H9 (cell line): ENCODE results near the gene PCGF6. TPM values are rescaled to one million over a fixed set of nuclear protein-coding genes. Genes with fewer than 3 reads are reported as not detected.

Source experiments
- DNase-seq: peaks from one replicate; pipeline ENCODE4 v3.0.0-alpha.2; 2017
- H2AFZ ChIP-seq: one replicate; pipeline ENCODE4 v1.6.1; 2013; ENCODE audit warnings: mild to moderate bottlenecking, low read length, control low read depth, moderate library complexity
- H2AK5ac ChIP-seq: 2 replicates; pipeline ENCODE4 v1.6.1; 2013; ENCODE audit warnings: low read length, control low read depth, mixed read lengths; ENCODE audit not compliant: insufficient read length
- H2BK120ac ChIP-seq: one replicate; pipeline ENCODE4 v1.6.1; 2013; ENCODE audit warnings: low read depth, mild to moderate bottlenecking, low read length, control low read depth, inconsistent platforms; ENCODE audit not compliant: poor library complexity, severe bottlenecking
- H2BK12ac ChIP-seq: 2 replicates; pipeline ENCODE4 v1.6.1; 2013; ENCODE audit warnings: low read length, control low read depth, mixed read lengths, low read depth; ENCODE audit not compliant: insufficient read length
- H2BK15ac ChIP-seq: 2 replicates; pipeline ENCODE4 v1.6.1; 2013; ENCODE audit warnings: low read depth, low read length, control low read depth
- H2BK20ac ChIP-seq: one replicate; pipeline ENCODE4 v1.6.1; 2013; ENCODE audit warnings: low read depth, mild to moderate bottlenecking, low read length, control low read depth, inconsistent platforms; ENCODE audit not compliant: poor library complexity, severe bottlenecking
- H2BK5ac ChIP-seq: 2 replicates; pipeline ENCODE4 v1.6.1; 2013; ENCODE audit warnings: low read length, control low read depth, mixed read lengths; ENCODE audit not compliant: insufficient read length
- H3K14ac ChIP-seq: 2 replicates; pipeline ENCODE4 v1.6.1; 2013; ENCODE audit warnings: low read length, control low read depth; ENCODE audit not compliant: insufficient read depth
- H3K18ac ChIP-seq: 2 replicates; pipeline ENCODE4 v1.6.1; 2013; ENCODE audit warnings: low read depth, mild to moderate bottlenecking, mixed read lengths, low read length, control low read depth; ENCODE audit not compliant: insufficient read length
- H3K23ac ChIP-seq: 2 replicates; pipeline ENCODE4 v1.6.1; 2013; ENCODE audit warnings: low read length, control low read depth, mixed read lengths, low read depth; ENCODE audit not compliant: insufficient read length
- H3K23me2 ChIP-seq: 2 replicates; pipeline ENCODE4 v1.6.1; 2013; ENCODE audit warnings: low read depth, mild to moderate bottlenecking, mixed read lengths, low read length, control low read depth; ENCODE audit not compliant: insufficient read length, poor library complexity, severe bottlenecking
- H3K27ac ChIP-seq: 2 replicates; pipeline ENCODE4 v1.5.1; 2013; ENCODE audit warnings: low read length, control low read depth, mixed read lengths, low read depth; ENCODE audit not compliant: insufficient read length
- H3K27me3 ChIP-seq: 2 replicates; pipeline ENCODE4 v1.6.1; 2013; ENCODE audit warnings: low read length, control low read depth, inconsistent platforms; ENCODE audit not compliant: insufficient read depth
- H3K4ac ChIP-seq: 2 replicates; pipeline ENCODE4 v1.6.1; 2013; ENCODE audit warnings: low read depth, mild to moderate bottlenecking, control low read depth, inconsistent platforms, low read length, moderate library complexity
- H3K4me1 ChIP-seq: 2 replicates; pipeline ENCODE4 v1.6.1; 2013; ENCODE audit warnings: low read length, control low read depth, inconsistent platforms; ENCODE audit not compliant: insufficient read depth
- H3K4me2 ChIP-seq: 2 replicates; pipeline ENCODE4 v1.6.1; 2013; ENCODE audit warnings: low read length, control low read depth, mixed read lengths; ENCODE audit not compliant: insufficient read length, insufficient read depth
- H3K56ac ChIP-seq: 2 replicates; pipeline ENCODE4 v1.6.1; 2013; ENCODE audit warnings: low read depth, mild to moderate bottlenecking, mixed read lengths, low read length, control low read depth; ENCODE audit not compliant: insufficient read length
- H3K79me1 ChIP-seq: 2 replicates; pipeline ENCODE4 v1.6.1; 2013; ENCODE audit warnings: low read depth, mild to moderate bottlenecking, moderate library complexity, low read length, control low read depth, inconsistent platforms; ENCODE audit not compliant: insufficient read depth, poor library complexity, severe bottlenecking
- H3K79me2 ChIP-seq: 2 replicates; pipeline ENCODE4 v1.6.1; 2013; ENCODE audit warnings: low read length, control low read depth, inconsistent platforms; ENCODE audit not compliant: insufficient read depth
- H3K9ac ChIP-seq: 2 replicates; pipeline ENCODE4 v1.6.1; 2013; ENCODE audit warnings: low read length, control low read depth, mixed read lengths; ENCODE audit not compliant: insufficient read length; ENCODE audit errors: extremely low read depth
- H3K9me3 ChIP-seq: one replicate; pipeline ENCODE4 v1.6.1; 2013; ENCODE audit warnings: low read depth, low read length, inconsistent platforms; ENCODE audit not compliant: control insufficient read depth
- H3T11ph ChIP-seq: one replicate; pipeline ENCODE4 v1.6.1; 2013; ENCODE audit warnings: mild to moderate bottlenecking, low read length, control low read depth, inconsistent platforms
- H4K20me1 ChIP-seq: one replicate; pipeline ENCODE4 v1.6.1; 2013; ENCODE audit not compliant: control insufficient read depth, insufficient read length, insufficient read depth
- H4K5ac ChIP-seq: 2 replicates; pipeline ENCODE4 v1.6.1; 2013; ENCODE audit warnings: low read depth, mild to moderate bottlenecking, mixed read lengths, low read length, control low read depth; ENCODE audit not compliant: insufficient read length
- H4K8ac ChIP-seq: replicated peaks from 2 replicates; pipeline ENCODE4 v1.6.1; 2013; ENCODE audit warnings: low read length, control low read depth, mixed read lengths, low read depth; ENCODE audit not compliant: insufficient read length
- H4K91ac ChIP-seq: 2 replicates; pipeline ENCODE4 v1.6.1; 2013; ENCODE audit warnings: low read depth, mild to moderate bottlenecking, moderate library complexity, mixed read lengths, low read length, control low read depth; ENCODE audit not compliant: insufficient read length
- H3K27ac Mint-ChIP-seq, 3 experiments: 2 replicates in 2 of 3; 3 replicates in 1 of 3; pipeline ENCODE4 v1.8.0; 2020 to 2021; ENCODE audit warnings: mixed read lengths in 3 of 3, mild to moderate bottlenecking in 1 of 3, moderate library complexity in 1 of 3
- H3K27me3 Mint-ChIP-seq: 2 replicates; pipeline ENCODE4 v1.8.0; 2021; ENCODE audit warnings: low read depth, mild to moderate bottlenecking, moderate library complexity, mixed read lengths
- H3K36me3 Mint-ChIP-seq, 3 experiments: 2 replicates in 2 of 3; 3 replicates in 1 of 3; pipeline ENCODE4 v1.8.0; 2020 to 2021; ENCODE audit warnings: low read depth in 3 of 3, mixed read lengths in 3 of 3; ENCODE audit not compliant: insufficient read depth in 1 of 3
- H3K4me1 Mint-ChIP-seq, 2 experiments: 2 replicates each; pipeline ENCODE4 v1.8.0; 2020; ENCODE audit warnings: mixed read lengths in 2 of 2
- H3K4me3 Mint-ChIP-seq, 2 experiments: 2 replicates in 1 of 2; 3 replicates in 1 of 2; pipeline ENCODE4 v1.8.0; 2020 to 2021; ENCODE audit warnings: mild to moderate bottlenecking in 2 of 2, mixed read lengths in 2 of 2, moderate library complexity in 1 of 2
- H3K9me3 Mint-ChIP-seq, 2 experiments: 2 replicates in 1 of 2; 3 replicates in 1 of 2; pipeline ENCODE4 v1.8.0; 2020; ENCODE audit warnings: mild to moderate bottlenecking in 2 of 2, mixed read lengths in 2 of 2, moderate library complexity in 1 of 2
- total RNA-seq: library from RNA; stranded (reverse); gene quantifications from 2 replicates; pipeline ENCODE4 v1.2.1, GENCODE V29; 2021
- TF ChIP-seq, protein P1 (sequence below): fragments of 200-600 bp; sonication (generic); conservative IDR thresholded peaks from 3 replicates; pipeline ENCODE4 v1.8.0; 2021; ENCODE audit warnings: antibody characterized with exemption, mild to moderate bottlenecking

Gene PCGF6
- total RNA-seq, 1 experiment from 2014 or later: 23.5 TPM

DNA sequence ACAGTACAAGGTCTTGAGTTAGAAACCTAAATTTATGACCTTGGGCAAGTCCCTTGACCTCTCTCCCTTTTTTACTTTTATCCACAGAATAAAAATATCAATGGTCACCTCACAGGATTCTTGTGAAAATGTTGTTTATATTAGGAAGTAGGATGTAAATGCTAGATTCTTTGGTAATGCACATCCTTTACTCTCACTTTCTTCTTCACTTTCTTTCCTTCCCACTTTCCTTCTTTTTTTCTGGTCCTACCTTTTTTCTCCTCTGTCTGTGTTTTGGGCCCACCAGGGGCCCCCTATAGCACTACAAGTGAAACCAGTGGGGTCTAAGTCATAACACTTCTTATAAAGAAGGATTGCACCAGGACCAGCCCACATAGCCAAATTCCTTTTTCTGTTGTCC, 93.1 kb downstream of the PCGF6 start:
- H3K36me3 Mint-ChIP-seq: peaks cover 7 to 14% (median 14%) of the 10 kb centered on the region in 3 experiments; a peak in 6 of 7 replicates
- no peak overlapping the region for H2BK5ac ChIP-seq
- no peak overlapping the region for H2BK12ac ChIP-seq
- H3K4ac ChIP-seq: no peak overlapping the region
- no peak overlapping the region for H2AFZ ChIP-seq
- no peaks in the 10 kb centered on the region for H3K27me3 ChIP-seq
- no peaks in the 10 kb centered on the region for H3K79me2 ChIP-seq
- no peak overlapping the region for H3K27ac ChIP-seq
- no peaks in the 10 kb centered on the region for H3K4me1 ChIP-seq
- H3K23ac ChIP-seq: no peak overlapping the region
- no peak overlapping the region for H3K27ac Mint-ChIP-seq
- no peak overlapping the region for H3K4me2 ChIP-seq
- H3K4me3 Mint-ChIP-seq: no peak overlapping the region
- no peak overlapping the region for H3K14ac ChIP-seq
- no peak overlapping the region for H3K18ac ChIP-seq
- peaks cover 3 to 5% of the 10 kb centered on the region in 2 experiments; a peak in 1 of 4 replicates for H3K4me1 Mint-ChIP-seq
- H3K9ac ChIP-seq: no peak overlapping the region
- peaks cover 6% of the 10 kb centered on the region for H3K9me3 ChIP-seq
- no peak overlapping the region for H2BK120ac ChIP-seq
- no peak overlapping the region for H4K8ac ChIP-seq
- no peak overlapping the region for H3T11ph ChIP-seq
- H4K5ac ChIP-seq: no peak overlapping the region
- no peak overlapping the region for H2BK15ac ChIP-seq
- no peak for DNase-seq
- H2AK5ac ChIP-seq: no peak overlapping the region
- H3K79me1 ChIP-seq: no peaks in the 10 kb centered on the region
- H3K23me2 ChIP-seq: no peaks in the 10 kb centered on the region
- peaks cover 26 to 28% of the 10 kb centered on the region in 2 experiments for H3K9me3 Mint-ChIP-seq
- no peaks in the 10 kb centered on the region for H4K20me1 ChIP-seq
- TF ChIP-seq, protein P1, sequence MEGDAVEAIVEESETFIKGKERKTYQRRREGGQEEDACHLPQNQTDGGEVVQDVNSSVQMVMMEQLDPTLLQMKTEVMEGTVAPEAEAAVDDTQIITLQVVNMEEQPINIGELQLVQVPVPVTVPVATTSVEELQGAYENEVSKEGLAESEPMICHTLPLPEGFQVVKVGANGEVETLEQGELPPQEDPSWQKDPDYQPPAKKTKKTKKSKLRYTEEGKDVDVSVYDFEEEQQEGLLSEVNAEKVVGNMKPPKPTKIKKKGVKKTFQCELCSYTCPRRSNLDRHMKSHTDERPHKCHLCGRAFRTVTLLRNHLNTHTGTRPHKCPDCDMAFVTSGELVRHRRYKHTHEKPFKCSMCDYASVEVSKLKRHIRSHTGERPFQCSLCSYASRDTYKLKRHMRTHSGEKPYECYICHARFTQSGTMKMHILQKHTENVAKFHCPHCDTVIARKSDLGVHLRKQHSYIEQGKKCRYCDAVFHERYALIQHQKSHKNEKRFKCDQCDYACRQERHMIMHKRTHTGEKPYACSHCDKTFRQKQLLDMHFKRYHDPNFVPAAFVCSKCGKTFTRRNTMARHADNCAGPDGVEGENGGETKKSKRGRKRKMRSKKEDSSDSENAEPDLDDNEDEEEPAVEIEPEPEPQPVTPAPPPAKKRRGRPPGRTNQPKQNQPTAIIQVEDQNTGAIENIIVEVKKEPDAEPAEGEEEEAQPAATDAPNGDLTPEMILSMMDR: no peak
- no peak overlapping the region for H2BK20ac ChIP-seq
- H3K27me3 Mint-ChIP-seq: peaks cover 5% of the 10 kb centered on the region
- no peak overlapping the region for H3K56ac ChIP-seq
- no peak overlapping the region for H4K91ac ChIP-seq
